IPS-15b (cell line): ENCODE data around the gene PCNP.
"Not testable (repeated sequence)": the region's sequence is repeated elsewhere in the genome, so short reads cannot be mapped to it uniquely, and the experiment has no call there.

ENCODE experiments used
- H3K27me3 ChIP-seq: one replicate; pipeline ENCODE4 v1.6.1; 2013; ENCODE audit warnings: low read length; ENCODE audit not compliant: control insufficient read depth, insufficient read depth
- H3K36me3 ChIP-seq: one replicate; pipeline ENCODE4 v1.6.1; 2013; ENCODE audit warnings: low read length; ENCODE audit not compliant: control insufficient read depth, insufficient read depth
- H3K4me1 ChIP-seq: one replicate; pipeline ENCODE4 v1.6.1; 2013; ENCODE audit warnings: mild to moderate bottlenecking, low read length; ENCODE audit not compliant: control insufficient read depth, insufficient read depth
- H3K4me3 ChIP-seq: one replicate; pipeline ENCODE4 v1.5.1; 2013; ENCODE audit warnings: low read depth, low read length
- H3K9ac ChIP-seq: one replicate; pipeline ENCODE4 v1.6.1; 2013; ENCODE audit warnings: low read depth, mild to moderate bottlenecking, low read length
- H3K9me3 ChIP-seq: one replicate; pipeline ENCODE4 v1.6.1; 2013; ENCODE audit warnings: mild to moderate bottlenecking, low read length; ENCODE audit not compliant: control insufficient read depth, insufficient read depth

PCNP gene

GRCh38 chr3:101619734-101620133, 45.8 kb downstream of the PCNP start:
- H3K4me3 ChIP-seq = no peak overlapping the region
- H3K9ac ChIP-seq = no peak overlapping the region
- H3K27me3 ChIP-seq = no peaks in the 10 kb centered on the region
- H3K9me3 ChIP-seq = no peaks in the 10 kb centered on the region
- H3K4me1 ChIP-seq = no peaks in the 10 kb centered on the region
- H3K36me3 ChIP-seq = no peaks in the 10 kb centered on the region

GRCh38 chr3:101623656-101624055, 49.7 kb downstream of the PCNP start:
- no peaks in the 10 kb centered on the region for H3K9me3 ChIP-seq
- H3K4me1 ChIP-seq = no peaks in the 10 kb centered on the region
- H3K4me3 ChIP-seq = no peak overlapping the region
- H3K27me3 ChIP-seq = no peaks in the 10 kb centered on the region
- H3K9ac ChIP-seq = no peak overlapping the region
- no peaks in the 10 kb centered on the region for H3K36me3 ChIP-seq

DNA sequence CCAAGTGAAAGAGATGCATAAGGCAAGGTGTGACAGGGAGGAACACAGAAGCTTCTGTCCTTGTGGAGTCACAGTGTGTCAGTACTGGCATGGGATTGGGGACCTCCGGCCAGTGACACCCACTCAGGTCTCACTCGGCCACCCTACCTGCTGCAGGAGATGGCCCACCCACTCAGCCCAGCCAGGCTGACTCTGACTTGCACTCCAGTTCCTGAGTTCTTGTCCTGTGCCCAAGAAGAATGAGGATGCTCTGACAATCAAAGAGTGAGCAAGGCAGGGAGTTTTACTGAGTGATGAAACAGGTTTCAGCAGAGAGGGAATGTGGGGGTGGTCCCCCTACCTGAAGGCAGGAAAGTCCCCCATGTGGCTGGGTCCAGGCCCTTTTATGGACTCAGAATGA, 50.9 kb downstream of the PCNP start:
- no peaks in the 10 kb centered on the region for H3K27me3 ChIP-seq
- H3K9ac ChIP-seq = no peak overlapping the region
- H3K4me1 ChIP-seq = no peaks in the 10 kb centered on the region
- H3K4me3 ChIP-seq = no peak overlapping the region
- H3K9me3 ChIP-seq = no peaks in the 10 kb centered on the region
- H3K36me3 ChIP-seq = no peaks in the 10 kb centered on the region

- H3K9me3 ChIP-seq = no peaks in the 10 kb centered on the region
- no peak overlapping the region for H3K4me3 ChIP-seq
- no peaks in the 10 kb centered on the region for H3K4me1 ChIP-seq
- no peaks in the 10 kb centered on the region for H3K27me3 ChIP-seq
- H3K9ac ChIP-seq = no peak overlapping the region
- no peaks in the 10 kb centered on the region for H3K36me3 ChIP-seq
These were observed 51.9 kb downstream of the PCNP start for GRCh38 chr3:101625879-101626278.

- H3K4me3 ChIP-seq = no peak overlapping the region
- H3K9me3 ChIP-seq = no peaks in the 10 kb centered on the region
- H3K9ac ChIP-seq = no peak overlapping the region
- H3K4me1 ChIP-seq = no peaks in the 10 kb centered on the region
- no peaks in the 10 kb centered on the region for H3K36me3 ChIP-seq
- H3K27me3 ChIP-seq = no peaks in the 10 kb centered on the region
These were observed 55.2 kb downstream of the PCNP start for GRCh38 chr3:101629219-101629618.

DNA sequence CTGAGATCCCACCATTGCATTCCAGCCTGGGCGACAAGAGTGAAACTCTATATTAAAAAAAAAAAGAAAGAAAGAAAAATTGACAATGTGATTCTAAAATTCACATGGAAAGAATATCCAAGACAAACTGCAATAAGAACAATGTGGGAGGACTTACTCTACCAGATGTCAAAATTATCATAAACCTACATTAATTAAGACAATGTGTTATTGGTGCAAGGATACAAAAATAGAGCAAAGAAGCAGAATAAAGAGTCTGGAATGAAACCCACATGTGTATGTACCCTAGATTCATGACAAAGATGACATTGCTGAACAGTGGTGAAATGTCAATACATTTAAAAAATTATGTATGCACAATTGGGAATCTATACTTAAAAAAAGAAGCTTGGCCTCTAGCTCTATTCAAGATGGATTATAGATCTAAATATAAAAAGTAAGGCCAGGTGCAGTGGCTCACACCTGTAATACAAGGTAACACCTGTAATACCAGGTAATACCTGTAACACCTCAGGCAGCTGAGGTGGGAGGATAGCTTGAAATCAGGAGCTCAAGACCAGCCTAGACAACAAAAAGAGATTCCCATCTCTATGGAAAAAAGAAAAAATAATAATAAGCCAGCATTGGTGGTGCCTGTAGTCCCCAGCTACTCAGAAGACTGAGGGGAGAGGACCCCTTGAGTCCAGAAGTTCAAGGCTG, 57.3 kb downstream of the PCNP start:
- H3K4me1 ChIP-seq = peaks cover 2% of the 10 kb centered on the region
- H3K36me3 ChIP-seq = no peaks in the 10 kb centered on the region
- H3K9ac ChIP-seq = no peak overlapping the region
- no peaks in the 10 kb centered on the region for H3K9me3 ChIP-seq
- H3K27me3 ChIP-seq = no peaks in the 10 kb centered on the region
- H3K4me3 ChIP-seq = no peak overlapping the region

GRCh38 chr3:101631959-101632358, 58.0 kb downstream of the PCNP start:
- not testable (repeated sequence) for H3K36me3 ChIP-seq, H3K4me1 ChIP-seq, H3K9me3 ChIP-seq, H3K9ac ChIP-seq, H3K27me3 ChIP-seq, H3K4me3 ChIP-seq

DNA sequence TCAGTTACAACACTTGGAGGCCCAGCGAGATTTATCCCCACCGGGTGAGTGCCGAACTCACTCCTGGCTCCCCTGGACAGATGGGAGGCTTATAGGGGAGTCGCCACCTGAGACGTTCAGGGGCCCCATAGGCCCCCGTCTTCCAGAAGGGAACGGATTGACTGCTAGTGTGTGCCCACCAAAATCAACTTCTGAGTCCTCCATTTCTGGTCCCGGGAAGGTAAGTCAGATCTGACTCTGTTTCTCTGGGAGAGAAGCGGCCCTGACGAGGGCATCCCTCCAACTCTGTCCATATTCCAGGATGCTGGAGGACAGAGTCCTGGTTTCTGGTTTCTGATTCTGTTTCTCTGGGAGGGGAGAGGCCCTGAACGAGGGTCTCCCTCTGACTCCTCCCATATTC, 58.6 kb downstream of the PCNP start:
- H3K27me3 ChIP-seq = no peaks in the 10 kb centered on the region
- H3K4me3 ChIP-seq = no peak overlapping the region
- H3K36me3 ChIP-seq = no peaks in the 10 kb centered on the region
- no peak overlapping the region for H3K9ac ChIP-seq
- no peaks in the 10 kb centered on the region for H3K9me3 ChIP-seq
- H3K4me1 ChIP-seq = peaks cover 2% of the 10 kb centered on the region

- Histone ChIP-seq H3K27me3 (no peaks in the 10 kb centered on the region), H3K9ac (no peak overlapping the region), H3K4me1 (peaks cover 6% of the 10 kb centered on the region), H3K9me3 (no peaks in the 10 kb centered on the region), H3K36me3 (no peaks in the 10 kb centered on the region), H3K4me3 (no peak overlapping the region)
These were observed 59.2 kb downstream of the PCNP start for GRCh38 chr3:101633186-101633585.

- Histone ChIP-seq H3K4me3 (no peak overlapping the region), H3K9me3 (no peaks in the 10 kb centered on the region), H3K4me1 (peaks cover 6% of the 10 kb centered on the region), H3K9ac (no peak overlapping the region), H3K36me3 (no peaks in the 10 kb centered on the region), H3K27me3 (no peaks in the 10 kb centered on the region)
These were observed 60.7 kb downstream of the PCNP start for GRCh38 chr3:101634591-101635196.

GRCh38 chr3:101635345-101635744, 61.4 kb downstream of the PCNP start:
- Histone ChIP-seq H3K27me3 (no peaks in the 10 kb centered on the region), H3K9ac (no peak overlapping the region), H3K4me1 (peaks cover 6% of the 10 kb centered on the region), H3K4me3 (no peak overlapping the region), H3K9me3 (no peaks in the 10 kb centered on the region), H3K36me3 (no peaks in the 10 kb centered on the region)

- Histone ChIP-seq H3K4me1 (peaks cover 6% of the 10 kb centered on the region), H3K36me3 (no peaks in the 10 kb centered on the region), H3K27me3 (no peaks in the 10 kb centered on the region), H3K9ac (no peak overlapping the region), H3K9me3 (no peaks in the 10 kb centered on the region), H3K4me3 (no peak overlapping the region)
These were observed 62.2 kb downstream of the PCNP start for GRCh38 chr3:101635954-101636798.
